GM12801 (cell line): ENCODE data around the gene ACOXL.

Source experiments
- TF ChIP-seq, protein P1 (sequence below): IDR thresholded peaks from one replicate; pipeline ENCODE4 v1.5.1; 2011; ENCODE audit warnings: control low read depth; ENCODE audit not compliant: insufficient read length; ENCODE audit errors: extremely low read depth

Gene ACOXL

GRCh38 chr2:110829413-110830146, 97.2 kb downstream of the ACOXL start:
- TF ChIP-seq, protein P1, sequence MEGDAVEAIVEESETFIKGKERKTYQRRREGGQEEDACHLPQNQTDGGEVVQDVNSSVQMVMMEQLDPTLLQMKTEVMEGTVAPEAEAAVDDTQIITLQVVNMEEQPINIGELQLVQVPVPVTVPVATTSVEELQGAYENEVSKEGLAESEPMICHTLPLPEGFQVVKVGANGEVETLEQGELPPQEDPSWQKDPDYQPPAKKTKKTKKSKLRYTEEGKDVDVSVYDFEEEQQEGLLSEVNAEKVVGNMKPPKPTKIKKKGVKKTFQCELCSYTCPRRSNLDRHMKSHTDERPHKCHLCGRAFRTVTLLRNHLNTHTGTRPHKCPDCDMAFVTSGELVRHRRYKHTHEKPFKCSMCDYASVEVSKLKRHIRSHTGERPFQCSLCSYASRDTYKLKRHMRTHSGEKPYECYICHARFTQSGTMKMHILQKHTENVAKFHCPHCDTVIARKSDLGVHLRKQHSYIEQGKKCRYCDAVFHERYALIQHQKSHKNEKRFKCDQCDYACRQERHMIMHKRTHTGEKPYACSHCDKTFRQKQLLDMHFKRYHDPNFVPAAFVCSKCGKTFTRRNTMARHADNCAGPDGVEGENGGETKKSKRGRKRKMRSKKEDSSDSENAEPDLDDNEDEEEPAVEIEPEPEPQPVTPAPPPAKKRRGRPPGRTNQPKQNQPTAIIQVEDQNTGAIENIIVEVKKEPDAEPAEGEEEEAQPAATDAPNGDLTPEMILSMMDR, result no peak

DNA sequence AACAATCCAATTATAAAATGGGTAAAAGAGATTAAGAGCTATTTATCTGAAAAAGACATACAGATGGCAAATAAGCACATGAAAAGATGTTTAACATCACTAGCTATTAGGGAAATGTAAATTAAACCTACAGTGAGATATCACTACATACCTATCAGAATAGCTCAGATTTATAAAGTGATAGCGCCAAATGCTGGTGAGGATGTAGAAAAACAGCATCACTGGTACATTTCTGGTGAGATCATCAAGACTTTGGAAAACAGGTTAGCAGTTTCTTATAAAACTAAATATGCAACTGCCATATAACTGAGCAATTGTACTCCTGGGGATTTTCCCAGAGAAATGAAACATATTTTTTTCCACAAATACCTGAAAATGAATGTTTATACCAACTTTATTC, 100.4 kb downstream of the ACOXL start:
- TF ChIP-seq, protein P1, result no peak

DNA sequence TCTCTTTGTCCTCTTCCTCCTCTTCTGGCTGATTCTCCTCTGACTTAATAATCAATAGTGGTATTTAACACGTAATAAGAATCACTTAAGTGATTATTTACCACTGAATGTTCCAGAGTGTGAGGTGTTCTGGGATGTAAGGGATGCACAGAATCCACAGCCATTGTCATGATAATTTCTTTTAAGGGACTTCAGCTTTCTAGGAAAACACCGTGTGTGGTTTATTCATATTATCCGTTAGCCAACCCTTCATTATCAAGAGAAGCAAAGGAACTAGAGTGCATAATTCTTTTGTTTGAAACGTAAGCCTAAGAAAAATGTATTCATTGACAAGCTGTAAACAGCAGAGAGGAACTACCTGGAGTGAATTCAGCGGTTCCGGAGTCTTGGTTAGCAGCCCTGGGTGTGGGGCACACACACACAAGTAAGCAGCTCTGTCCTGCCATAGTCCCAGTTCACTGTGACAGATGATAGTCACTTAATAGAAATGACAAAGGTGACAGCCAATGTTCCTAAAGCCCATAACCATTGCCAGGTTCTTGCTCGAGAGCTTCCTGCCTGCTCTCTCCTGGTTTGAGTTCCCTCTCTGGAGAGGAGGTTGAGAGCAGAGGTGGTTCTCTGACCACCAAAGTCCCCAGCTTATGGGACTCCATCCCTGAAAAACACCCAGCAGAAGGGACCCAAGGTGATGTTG, 101.9 kb downstream of the ACOXL start:
- TF ChIP-seq, protein P1, result no peak

- TF ChIP-seq, protein P1, result no peak
These were observed 104.3 kb downstream of the ACOXL start for GRCh38 chr2:110836671-110837070.

GRCh38 chr2:110837446-110838409, 105.4 kb downstream of the ACOXL start:
- TF ChIP-seq, protein P1, result no peak

GRCh38 chr2:110838657-110839384, 106.4 kb downstream of the ACOXL start:
- TF ChIP-seq, protein P1, result no peak
